HepG2 (cell line): ENCODE results near the gene MYL6B. TPM values are rescaled to one million over a fixed set of nuclear protein-coding genes. Genes with fewer than 3 reads are reported as not detected.

ENCODE experiments used
- CBX1 ChIP-seq: IDR thresholded peaks from one replicate; pipeline ENCODE4 v1.6.1; 2016; ENCODE audit warnings: antibody characterized with exemption, low read depth
- FUBP1 ChIP-seq: sonication (generic); formaldehyde crosslinking; IDR thresholded peaks from 2 replicates; pipeline ENCODE4 v1.5.1; 2020; ENCODE audit warnings: missing genetic modification reagents, mild to moderate bottlenecking, borderline replicate concordance
- GABPB1 ChIP-seq: IDR thresholded peaks from 2 replicates; pipeline ENCODE4 v1.6.1; 2016; ENCODE audit warnings: mild to moderate bottlenecking, missing genetic modification reagents, moderate library complexity, missing compliant biosample characterization
- GMEB2 ChIP-seq: IDR thresholded peaks from 2 replicates; pipeline ENCODE4 v1.6.1; 2016; ENCODE audit warnings: missing biosample characterization, missing genetic modification reagents, low read depth
- HMGXB3 ChIP-seq: sonication (generic); formaldehyde crosslinking; IDR thresholded peaks from 2 replicates; pipeline ENCODE4 v1.4.0; 2020; ENCODE audit warnings: missing genetic modification reagents, borderline replicate concordance
- ISX ChIP-seq: sonication (generic); formaldehyde crosslinking; conservative IDR thresholded peaks from 2 replicates; pipeline ENCODE4 v1.5.0; 2020; ENCODE audit warnings: missing genetic modification reagents
- JUNB ChIP-seq: sonication (generic); formaldehyde crosslinking; IDR thresholded peaks from 2 replicates; pipeline ENCODE4 v1.8.0; 2022; ENCODE audit warnings: missing genetic modification reagents, mild to moderate bottlenecking, borderline replicate concordance
- MTERF4 ChIP-seq: sonication (generic); formaldehyde crosslinking; IDR thresholded peaks from 2 replicates; pipeline ENCODE4 v1.8.0; 2023; ENCODE audit warnings: mild to moderate bottlenecking, missing genetic modification reagents
- NR3C1 ChIP-seq: sonication (generic); formaldehyde crosslinking; IDR thresholded peaks from 2 replicates; pipeline ENCODE4 v1.4.0; 2020; ENCODE audit warnings: missing genetic modification reagents
- RXRB ChIP-seq: IDR thresholded peaks from 2 replicates; pipeline ENCODE4 v1.6.1; 2016; ENCODE audit warnings: borderline replicate concordance, missing genetic modification reagents, missing compliant biosample characterization
- ZNF441 ChIP-seq: sonication (generic); formaldehyde crosslinking; IDR thresholded peaks from 2 replicates; pipeline ENCODE4 v1.7.0; 2021; ENCODE audit warnings: missing genetic modification reagents, borderline replicate concordance
- ZNF530 ChIP-seq: sonication (generic); formaldehyde crosslinking; IDR thresholded peaks from 2 replicates; pipeline ENCODE4 v1.5.0; 2020; ENCODE audit warnings: low read depth, mild to moderate bottlenecking, missing genetic modification reagents
- ZNF574 ChIP-seq: sonication (generic); formaldehyde crosslinking; IDR thresholded peaks from 2 replicates; pipeline ENCODE4 v1.4.0; 2020; ENCODE audit warnings: missing genetic modification reagents
- ZNF709 ChIP-seq: sonication (generic); formaldehyde crosslinking; IDR thresholded peaks from 2 replicates; pipeline ENCODE4 v1.5.0; 2020; ENCODE audit warnings: mild to moderate bottlenecking, missing genetic modification reagents
- ZNF790 ChIP-seq: sonication (generic); formaldehyde crosslinking; IDR thresholded peaks from 2 replicates; pipeline ENCODE4 v1.8.0; 2022; ENCODE audit warnings: missing genetic modification reagents, mild to moderate bottlenecking, borderline replicate concordance
- polyA plus RNA-seq, 8 experiments: library from polyadenylated mRNA; depleted of rRNA in 3 of 8; stranded (reverse) in 7 of 8; unstranded in 1 of 8; fragments of >200 nt; fragmentation: Illumina TruSeq in 4 of 8; extraction: Trizol in 4 of 8; gene quantifications; 2 replicates each; pipeline versions ENCODE4 v1.2.1 to v1.2.3, GENCODE V29; 2011 to 2016; ENCODE audit warnings: low read depth in 4 of 8, missing spikeins in 1 of 8, mixed read lengths in 1 of 8; ENCODE audit not compliant: insufficient read depth in 1 of 8
- total RNA-seq, 5 experiments: library from RNA; depleted of rRNA; stranded (reverse); fragments of >200 nt; fragmentation: Illumina TruSeq; extraction: Trizol; gene quantifications; 2 replicates each; pipeline ENCODE4 v1.2.3, GENCODE V29; 2016; ENCODE audit warnings: low read depth in 1 of 5

MYL6B gene
- total and polyA plus RNA-seq, 2 of the 13 experiments (the other 11 are each of a cell fraction or from before 2014, with no cell fraction given), result 75.7 to 88.7 TPM

GRCh38 chr12:56127888-56128669 is 24.3 kb upstream of the MYL6B start, which contains the start of gene ESYT1 (continued):
- TF ChIP-seq HMGXB3 (CRISPR knock-in tag), result peak; percentile 11; the same call in 1 of the 2 replicates
- TF ChIP-seq GABPB1 (CRISPR knock-in tag), result peak; percentile 56; the same call in 1 of the 2 replicates
- TF ChIP-seq ZNF709, result no peak
- TF ChIP-seq NR3C1, result no peak
- no peak for TF ChIP-seq JUNB
- TF ChIP-seq ZNF530 (CRISPR knock-in tag), result no peak
- no peak for TF ChIP-seq FUBP1 (CRISPR knock-in tag)
- no peak for TF ChIP-seq RXRB
- no peak for TF ChIP-seq CBX1
- TF ChIP-seq ZNF574 (CRISPR knock-in tag), result peak; percentile 57; the same call in 1 of the 2 replicates
- no peak for TF ChIP-seq ISX (CRISPR knock-in tag)
- TF ChIP-seq MTERF4 (CRISPR knock-in tag), result no peak
- TF ChIP-seq ZNF790 (CRISPR knock-in tag), result no peak
- TF ChIP-seq GMEB2 (CRISPR knock-in tag), result no peak
- TF ChIP-seq ZNF441 (CRISPR knock-in tag), result 0 out of 2 replicates have a peak, but pooled peaks have one; percentile 27
